H7 (cell line): ENCODE data around the gene TNIP2. TPM values are rescaled to one million over a fixed set of nuclear protein-coding genes. Genes with fewer than 3 reads are reported as not detected.
A peak's percentile ranks its signal among the peaks of the same experiment; 100 is the strongest.
"Not testable (repeated sequence)": the region's sequence is repeated elsewhere in the genome, so short reads cannot be mapped to it uniquely, and the experiment has no call there.

ENCODE experiments used
- DNase-seq: peaks from one replicate; pipeline ENCODE4 v3.0.0; 2012
- H3K27me3 ChIP-seq: 2 replicates; pipeline ENCODE4 v1.6.0; 2011; ENCODE audit warnings: mild to moderate bottlenecking, low read length; ENCODE audit not compliant: control insufficient read depth, insufficient read depth
- H3K36me3 ChIP-seq: replicated peaks from 2 replicates; pipeline ENCODE4 v1.5.1; 2011; ENCODE audit warnings: low read length; ENCODE audit not compliant: control insufficient read depth, insufficient read depth
- H3K4me3 ChIP-seq: 2 replicates; pipeline ENCODE4 v1.5.1; 2011; ENCODE audit warnings: low read depth, mild to moderate bottlenecking, control low read depth, low read length, moderate library complexity; ENCODE audit not compliant: insufficient read depth
- total RNA-seq: library from RNA; depleted of rRNA; stranded (reverse); fragments of >200 nt; shearing (Covaris generic); gene quantifications from 2 replicates; pipeline ENCODE4 v1.2.3, GENCODE V29; 2014

The TNIP2 gene
- total RNA-seq, 1 experiment from 2014 or later, result 51.3 TPM

DNA sequence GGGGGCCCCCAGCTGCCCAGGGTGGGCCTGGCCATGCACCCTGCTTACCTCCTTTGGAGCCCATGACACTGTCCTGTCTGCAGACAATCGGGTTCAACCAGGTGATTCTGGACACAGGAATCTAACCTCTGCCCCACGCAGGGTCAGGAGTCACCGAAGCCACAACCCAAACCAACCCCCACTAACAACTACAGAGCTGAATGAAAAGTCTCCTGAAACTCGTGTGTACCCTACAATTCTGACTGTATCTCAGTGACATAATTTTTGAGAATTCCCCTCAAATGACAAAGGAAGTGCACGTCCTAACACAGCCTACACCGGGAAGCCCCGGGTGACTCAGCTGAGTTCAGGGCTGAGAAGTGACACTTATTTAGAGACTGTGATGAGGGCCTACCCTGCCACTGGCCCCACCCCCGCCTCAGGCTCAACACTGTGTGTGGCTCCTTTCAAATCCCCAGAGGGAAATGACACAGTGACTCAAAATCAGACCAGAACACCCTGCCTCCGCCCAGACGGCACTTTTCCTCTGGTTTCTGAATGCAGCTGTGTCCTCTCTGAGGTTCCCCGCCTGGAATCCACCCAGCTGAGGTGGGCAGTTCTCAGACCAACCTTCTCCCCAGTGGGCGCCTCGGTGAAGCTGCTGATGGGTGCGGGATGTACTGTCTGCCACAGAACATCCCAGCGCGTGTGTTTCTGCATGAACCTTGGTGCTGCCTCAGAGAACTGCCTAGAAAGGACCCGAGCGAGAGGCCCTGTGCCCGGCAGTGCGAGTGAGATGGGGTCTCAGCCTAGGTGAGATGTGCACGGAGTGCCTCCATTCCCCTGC is 9.9 kb downstream of the TNIP2 start:
- Histone ChIP-seq H3K4me3 (no peak overlapping the region), H3K36me3 (peaks cover 26% of the 10 kb centered on the region), H3K27me3 (no peaks in the 10 kb centered on the region)
- DNase-seq, result peak; percentile 35

DNA sequence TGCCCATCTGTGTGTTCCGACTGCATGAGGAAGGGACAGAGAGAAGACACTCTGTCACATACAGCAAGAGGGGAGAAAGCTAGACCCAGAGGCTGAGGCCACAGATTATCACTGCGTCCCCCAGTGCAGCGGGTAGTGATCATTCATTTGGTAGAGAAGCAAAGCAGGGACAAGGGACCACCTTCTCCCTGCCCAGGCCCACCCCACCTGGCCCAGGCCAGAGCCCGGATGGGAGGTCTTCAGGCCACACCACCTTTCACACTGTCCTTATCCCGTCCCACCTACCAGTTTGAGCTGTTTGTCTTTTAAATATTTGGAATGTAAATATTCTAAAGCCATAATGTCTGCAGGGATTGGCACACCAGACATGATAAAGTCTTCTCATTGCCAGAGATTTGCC is 10.6 kb downstream of the TNIP2 start:
- Histone ChIP-seq H3K27me3 (no peaks in the 10 kb centered on the region), H3K36me3 (peaks cover 26% of the 10 kb centered on the region), H3K4me3 (no peak overlapping the region)
- DNase-seq, result no peak

DNA sequence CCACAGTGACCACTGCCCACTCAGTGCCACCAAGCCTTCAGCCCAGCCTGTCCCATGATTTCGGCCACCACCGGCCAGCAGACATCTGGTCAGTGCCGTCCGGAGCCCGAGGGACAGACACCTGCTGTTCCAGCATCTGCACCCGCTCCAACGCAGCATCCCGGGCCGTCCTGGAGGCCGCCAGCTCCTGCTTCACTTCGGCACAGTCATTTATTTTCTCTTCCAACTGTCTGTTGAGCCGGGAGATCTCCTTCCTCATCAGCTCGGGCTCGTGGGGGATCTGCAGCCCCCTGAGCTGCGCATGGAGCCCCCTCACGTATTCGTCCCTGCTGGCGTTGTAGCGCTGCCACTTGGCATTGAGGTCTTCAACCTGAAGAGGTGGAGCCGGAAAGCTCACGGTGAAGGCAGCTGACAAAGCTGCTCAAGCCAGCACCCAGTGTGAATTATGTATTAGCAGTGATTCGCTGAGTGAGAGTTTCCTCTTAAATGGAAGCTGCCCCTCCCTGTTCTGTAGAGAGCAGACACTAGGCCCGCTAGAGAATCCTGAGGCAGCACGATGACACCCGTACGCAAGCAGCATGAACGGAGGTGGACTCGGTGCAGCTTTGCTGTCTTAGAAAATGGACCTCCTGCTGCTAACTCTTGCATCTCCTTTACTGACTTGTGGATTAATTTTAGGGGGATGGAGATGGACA is 11.4 kb downstream of the TNIP2 start:
- Histone ChIP-seq H3K36me3 (peaks cover 26% of the 10 kb centered on the region), H3K4me3 (no peak overlapping the region), H3K27me3 (no peaks in the 10 kb centered on the region)
- peak; percentile 32 for DNase-seq

DNA sequence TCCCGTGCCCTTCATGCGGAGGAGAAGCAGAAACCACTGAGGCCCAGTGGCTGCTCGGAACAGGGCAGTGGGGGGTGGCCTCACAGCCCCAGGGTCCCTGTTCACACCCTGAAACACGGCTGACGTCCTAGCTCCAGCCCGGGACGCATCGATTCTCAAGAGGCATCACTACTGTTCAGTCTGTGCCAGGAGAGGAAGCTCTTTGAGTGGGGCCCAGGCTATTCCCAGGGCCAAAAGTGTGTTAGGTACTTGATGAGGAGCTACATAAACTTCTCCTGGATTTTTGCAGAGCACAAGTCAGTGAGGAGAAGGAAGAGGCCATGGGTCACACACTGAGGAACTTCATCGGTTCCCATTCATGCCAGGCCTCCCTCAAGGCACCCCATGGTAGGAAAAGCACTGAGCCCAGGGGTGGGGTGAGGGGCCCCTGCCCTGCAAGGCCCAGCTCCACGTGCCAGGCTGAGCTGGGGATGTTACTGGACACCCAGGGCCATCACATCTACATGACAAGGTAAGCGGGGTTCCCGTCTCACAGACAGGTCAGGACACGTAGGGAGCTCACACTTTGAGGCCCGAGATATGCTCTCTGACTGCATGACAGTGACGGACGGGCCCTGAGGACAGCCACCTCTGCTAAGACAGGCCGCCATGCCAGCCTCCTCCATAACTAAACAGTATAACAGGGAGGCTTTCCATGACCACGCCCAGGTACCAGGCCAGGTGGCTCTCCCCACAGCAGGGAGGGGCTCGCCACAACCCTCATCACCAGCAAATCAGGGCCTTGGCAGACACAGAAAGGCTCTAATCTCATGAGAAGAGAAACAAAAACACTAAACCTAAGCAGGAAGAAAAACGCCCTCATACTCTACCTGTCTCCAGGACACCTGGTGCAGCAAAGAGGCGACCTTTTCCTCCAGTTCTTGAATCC is 12.4 kb downstream of the TNIP2 start:
- DNase-seq, result peak; percentile 47
- Histone ChIP-seq H3K36me3 (peaks cover 26% of the 10 kb centered on the region), H3K27me3 (no peaks in the 10 kb centered on the region), H3K4me3 (no peak overlapping the region)

DNA sequence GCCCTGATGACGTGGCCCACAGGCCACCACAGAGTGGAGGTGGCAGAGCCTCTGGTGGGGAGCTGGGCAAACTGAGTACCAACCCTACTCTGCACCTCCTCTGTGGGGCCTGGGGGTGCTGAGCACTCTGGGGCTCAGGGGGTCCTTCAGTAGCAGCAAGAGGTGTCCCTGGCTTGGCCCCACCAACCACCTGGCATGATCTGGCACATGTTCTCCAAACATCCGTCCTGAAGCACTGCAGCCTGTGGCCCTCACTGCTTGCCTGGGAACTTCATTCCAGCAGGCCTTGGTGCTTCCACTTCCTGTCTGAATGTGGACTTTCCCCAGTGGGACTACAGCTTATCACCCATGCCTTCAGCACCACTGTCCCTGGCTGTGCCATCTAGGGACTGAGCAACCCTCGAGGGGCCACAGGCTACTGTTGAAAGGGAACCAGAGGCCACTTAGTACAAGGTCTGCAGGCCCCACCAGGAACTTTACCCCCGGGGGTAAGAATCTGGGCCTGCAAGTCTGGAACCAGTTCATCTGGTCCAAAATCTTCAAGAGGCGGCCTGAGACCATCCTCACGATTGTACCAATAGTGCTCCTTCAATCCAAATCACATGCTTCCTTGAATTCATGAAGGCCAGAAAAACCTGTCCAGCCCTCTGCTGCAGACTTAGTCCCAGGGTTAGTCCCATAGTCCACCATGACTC is 13.2 kb downstream of the TNIP2 start:
- H3K27me3 ChIP-seq, result no peaks in the 10 kb centered on the region
- DNase-seq, result peak; percentile 30
- no peak overlapping the region for H3K4me3 ChIP-seq

DNA sequence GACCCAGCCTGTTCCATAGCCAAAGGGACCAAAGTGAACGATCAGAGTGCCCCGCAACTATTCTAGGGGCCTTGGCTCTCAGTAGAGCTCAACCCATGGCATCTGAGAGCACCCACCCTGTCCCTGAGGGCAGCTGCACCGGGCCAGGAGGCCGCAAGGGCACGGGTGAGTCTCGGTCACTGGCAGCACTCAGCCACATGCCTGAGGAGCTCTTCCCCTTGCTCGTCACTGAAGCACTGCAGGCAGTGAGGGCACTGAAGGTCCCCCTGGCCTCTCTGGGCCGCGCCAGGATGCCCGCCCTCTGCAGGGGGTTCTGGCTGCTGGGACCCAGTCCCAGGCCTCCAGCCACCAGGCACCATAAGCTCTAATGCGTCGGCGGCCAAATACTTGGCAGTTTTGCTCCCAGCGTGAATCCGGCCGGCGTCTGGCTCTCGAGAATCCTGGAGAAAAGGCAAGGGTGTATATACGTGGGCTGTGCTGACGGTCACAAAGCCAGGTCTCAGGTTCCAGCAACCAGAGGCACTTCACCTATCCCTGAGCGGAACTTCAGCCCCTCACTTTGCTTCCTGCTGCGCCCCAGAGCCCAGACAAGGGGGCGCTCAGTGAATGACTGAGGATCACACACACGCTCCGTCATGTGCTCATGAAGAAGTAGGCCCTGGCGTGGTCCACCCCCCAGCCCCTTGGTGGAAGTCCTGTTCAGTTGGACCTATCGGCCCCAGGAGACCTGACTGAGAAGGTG is 13.9 kb downstream of the TNIP2 start:
- Histone ChIP-seq H3K4me3 (no peak overlapping the region), H3K36me3 (peaks cover 25% of the 10 kb centered on the region), H3K27me3 (no peaks in the 10 kb centered on the region)
- peak; percentile 47 for DNase-seq

More for the DNA sequence above, 13.2 kb downstream of the TNIP2 start:
- H3K36me3 ChIP-seq, result peaks cover 26% of the 10 kb centered on the region

DNA sequence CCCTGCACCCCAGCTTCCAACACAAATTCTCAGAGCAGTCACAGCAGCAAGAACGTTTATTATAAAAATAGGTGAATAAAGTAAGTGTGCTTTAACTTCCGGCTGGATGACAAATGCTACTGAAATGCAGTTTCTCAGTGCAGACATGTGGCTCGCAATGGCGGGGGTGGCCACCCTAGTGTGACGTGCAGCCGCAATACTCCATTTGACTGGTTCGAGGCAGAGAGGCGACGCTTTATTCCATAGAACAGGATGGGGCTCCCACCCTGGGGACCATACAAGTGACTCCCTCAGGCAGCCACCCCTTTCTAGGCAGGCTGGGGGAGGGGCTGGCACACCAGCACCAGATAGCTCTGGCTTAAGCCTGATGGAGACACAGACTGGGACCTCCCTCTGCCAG is 14.5 kb downstream of the TNIP2 start:
- Histone ChIP-seq H3K36me3 (peaks cover 20% of the 10 kb centered on the region), H3K4me3 (no peak overlapping the region), H3K27me3 (no peaks in the 10 kb centered on the region)
- DNase-seq, result peak; percentile 40

DNA sequence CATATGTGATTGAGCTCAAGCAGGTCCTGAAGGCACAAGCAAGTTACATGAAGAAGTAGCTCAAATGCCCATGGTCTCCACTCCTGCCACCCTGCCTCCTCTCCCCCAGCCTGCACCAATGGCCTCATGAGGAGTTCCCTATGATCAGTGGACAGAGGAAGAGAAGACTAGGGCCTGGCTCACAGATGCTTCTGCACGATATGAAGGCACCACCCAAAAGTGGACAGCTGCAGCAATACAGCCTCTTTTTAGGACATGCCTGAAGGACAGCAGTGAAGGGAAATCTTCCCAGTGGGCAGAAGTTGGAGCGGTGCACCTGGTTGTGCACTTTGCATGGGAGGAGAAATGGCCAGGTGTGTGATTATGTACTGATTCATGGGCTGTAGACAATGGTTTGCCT is 17.8 kb downstream of the TNIP2 start:
- not testable (repeated sequence) for H3K4me3 ChIP-seq, DNase-seq, H3K27me3 ChIP-seq, H3K36me3 ChIP-seq

DNA sequence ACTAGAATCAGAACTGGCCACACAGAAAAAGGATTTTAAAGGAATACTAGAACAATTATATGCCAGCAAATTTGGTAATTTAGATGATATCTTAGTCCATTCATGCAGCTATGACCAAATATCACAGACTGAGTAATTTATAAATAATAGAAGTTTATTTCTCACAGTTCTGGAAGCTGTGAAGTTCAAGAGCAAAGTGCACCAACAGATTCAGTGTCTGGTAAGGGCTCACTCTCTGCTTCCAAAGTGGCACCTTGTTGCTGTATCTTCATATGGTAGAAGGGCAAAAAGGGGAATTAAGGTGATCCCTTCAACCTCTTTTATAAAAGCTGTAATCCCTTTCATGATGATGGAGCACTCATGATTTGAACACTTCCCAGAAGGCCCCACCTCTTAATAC is 20.3 kb downstream of the TNIP2 start:
- H3K36me3 ChIP-seq, result peaks cover 3% of the 10 kb centered on the region
- no peaks in the 10 kb centered on the region for H3K27me3 ChIP-seq
- DNase-seq, result no peak
- no peak overlapping the region for H3K4me3 ChIP-seq

DNA sequence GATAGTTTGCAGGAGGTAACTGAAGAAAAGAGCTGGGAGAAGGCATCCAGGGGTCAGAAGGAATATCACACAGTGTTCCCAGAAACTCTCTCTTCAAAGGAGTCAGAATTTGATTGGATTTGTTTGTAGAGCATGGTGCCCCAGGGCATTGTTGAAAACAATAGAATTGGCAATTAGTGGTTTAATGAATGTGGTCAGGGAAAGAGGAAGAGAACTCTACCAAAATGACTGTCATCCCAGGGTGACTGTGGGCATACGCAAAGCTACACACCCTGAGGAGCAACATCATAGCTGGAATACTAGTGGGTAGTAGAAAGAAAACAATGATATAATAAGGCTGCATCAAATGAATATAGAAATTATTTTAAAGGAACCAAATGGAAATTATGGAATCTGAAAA is 21.5 kb downstream of the TNIP2 start:
- Histone ChIP-seq H3K4me3 (no peak overlapping the region), H3K36me3 (peaks cover 3% of the 10 kb centered on the region), H3K27me3 (no peaks in the 10 kb centered on the region)
- peak; percentile 30 for DNase-seq

DNA sequence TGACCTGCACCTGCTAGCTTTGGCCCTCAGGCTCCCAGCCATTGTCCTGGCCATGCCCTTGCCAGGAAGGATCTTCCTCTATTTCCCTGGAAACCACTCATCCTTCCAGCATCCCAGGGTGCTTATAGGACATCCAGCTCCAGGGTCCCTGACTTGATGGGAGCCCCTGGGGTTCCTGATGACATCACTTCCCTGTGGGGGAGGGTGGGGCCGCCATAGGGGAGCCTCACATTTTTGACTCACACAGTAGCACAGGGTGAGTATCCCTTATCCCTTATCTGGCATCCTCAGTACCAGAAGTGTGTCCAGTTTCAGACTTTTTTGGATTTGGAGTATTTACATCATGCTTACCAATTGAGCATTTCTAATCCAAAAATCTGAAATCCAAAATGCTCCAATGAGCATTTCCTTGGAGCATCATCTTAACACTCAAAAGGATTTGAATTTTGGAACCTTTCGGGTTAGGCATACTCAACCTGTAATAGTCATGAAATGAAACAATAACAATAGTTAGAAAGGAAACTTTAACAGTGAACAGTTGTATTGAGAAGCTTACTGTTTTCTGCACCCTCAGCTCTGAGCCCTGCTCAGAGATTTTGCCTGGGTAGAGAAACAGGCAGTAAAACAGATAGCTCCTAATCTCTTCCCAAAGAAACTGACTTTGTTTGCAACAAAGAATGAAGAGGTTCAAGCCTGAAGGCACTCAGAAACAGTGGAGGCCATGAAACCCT is 22.1 kb downstream of the TNIP2 start:
- no peak overlapping the region for H3K4me3 ChIP-seq
- H3K27me3 ChIP-seq, result no peaks in the 10 kb centered on the region
- DNase-seq, result no peak
- peaks cover 4% of the 10 kb centered on the region for H3K36me3 ChIP-seq

DNA sequence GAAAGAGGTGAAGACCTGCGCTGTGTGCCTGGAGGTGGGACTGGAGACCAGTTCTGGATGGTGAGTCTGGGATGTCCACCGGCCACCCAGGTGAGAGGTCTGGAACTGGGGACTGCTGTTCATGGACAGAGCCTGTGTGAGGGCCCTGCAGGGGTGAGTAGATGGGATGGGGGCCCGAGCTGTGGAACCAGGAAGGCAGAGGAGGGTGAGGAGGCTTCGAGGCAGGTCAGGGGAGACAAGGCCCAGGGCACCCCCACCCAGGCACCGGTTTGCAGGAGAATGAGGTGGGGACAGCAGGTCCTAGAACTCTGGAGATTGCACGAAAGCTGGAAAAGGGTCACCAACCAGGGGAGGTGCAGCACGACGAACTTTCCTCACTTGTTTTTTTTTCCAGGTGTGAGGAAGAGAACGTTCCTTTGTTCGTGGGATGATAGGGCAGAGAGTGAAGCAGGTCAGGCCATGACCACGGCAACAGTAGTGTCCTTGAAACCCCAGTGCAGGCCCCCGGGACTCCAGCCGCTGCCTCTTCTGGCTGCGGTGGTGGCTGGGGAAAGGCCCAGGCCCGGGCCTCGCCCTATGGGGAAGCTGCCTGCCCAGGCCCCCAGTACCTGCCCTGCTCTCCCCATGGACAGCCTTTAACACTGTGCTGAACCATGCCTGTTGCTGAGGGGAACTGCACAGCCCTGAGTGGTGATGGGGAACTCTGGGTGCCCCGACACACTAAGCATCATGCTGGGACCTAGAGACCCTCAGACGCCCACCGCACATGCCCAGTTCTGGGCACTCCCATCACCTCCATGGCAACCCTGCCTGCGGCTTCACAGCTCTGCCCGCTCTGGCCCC is 22.9 kb downstream of the TNIP2 start:
- Histone ChIP-seq H3K27me3 (no peaks in the 10 kb centered on the region), H3K4me3 (no peak overlapping the region), H3K36me3 (peaks cover 4% of the 10 kb centered on the region)
- peak; percentile 57 for DNase-seq
